Measurements from ENCODE around the gene IFITM5.
"Not testable (repeated sequence)": the region's sequence is repeated elsewhere in the genome, so short reads cannot be mapped to it uniquely, and the experiment has no call there.

Gene IFITM5

GRCh38 chr11:337711-338110 is 38.4 kb upstream of the IFITM5 start:
- TF ChIP-seq FOXA1 (IDR thresholded peaks at IDR 0.05), result no peak
- TF ChIP-seq SUZ12 (IDR thresholded peaks at IDR 0.05), result no peak
- no peak for TF ChIP-seq TARDBP (IDR thresholded peaks at IDR 0.05)
- no peak for TF ChIP-seq PKNOX1 (IDR thresholded peaks at IDR 0.05)
- TF ChIP-seq ARNT (IDR thresholded peaks at IDR 0.05), result no peak
- no peak for TF ChIP-seq HDGF (IDR thresholded peaks at IDR 0.05; ENCODE audit: borderline replicate concordance)
- DNase-seq (ENCODE audit: extremely low spot score), result no peak
- CTCF ChIA-PET, result no interaction called here
- POLR2A ChIA-PET, result no interaction called here

GRCh38 chr11:336659-337198 is 37.4 kb upstream of the IFITM5 start:
- TF ChIP-seq HDGF (IDR thresholded peaks at IDR 0.05; ENCODE audit: borderline replicate concordance), result no peak
- no peak for TF ChIP-seq ARNT (IDR thresholded peaks at IDR 0.05)
- no peak for TF ChIP-seq FOXM1 (IDR thresholded peaks at IDR 0.05; ENCODE audit: borderline replicate concordance)
- no peak for TF ChIP-seq FOXK2 (IDR thresholded peaks at IDR 0.05)
- TF ChIP-seq SUZ12 (IDR thresholded peaks at IDR 0.05), result no peak
- no peak for TF ChIP-seq CTBP1 (IDR thresholded peaks at IDR 0.05; ENCODE audit: borderline replicate concordance)
- TF ChIP-seq SP1 (IDR thresholded peaks at IDR 0.05), result no peak
- no peak for TF ChIP-seq NFRKB (IDR thresholded peaks at IDR 0.05)
- TF ChIP-seq ZNF384 (IDR thresholded peaks at IDR 0.05), result no peak
- no peak for TF ChIP-seq TARDBP (IDR thresholded peaks at IDR 0.05)
- TF ChIP-seq ELF4 (IDR thresholded peaks at IDR 0.05), result no peak
- no peak for TF ChIP-seq LEF1 (IDR thresholded peaks at IDR 0.05; ENCODE audit: borderline replicate concordance)
- TF ChIP-seq FOXA1 (IDR thresholded peaks at IDR 0.05), result no peak
- no peak for TF ChIP-seq PKNOX1 (IDR thresholded peaks at IDR 0.05)
- TF ChIP-seq L3MBTL2 (conservative IDR thresholded peaks at IDR 0.05), result no peak
- TF ChIP-seq BHLHE40 (IDR thresholded peaks at IDR 0.05; ENCODE audit: borderline replicate concordance), result no peak
- DNase-seq (ENCODE audit: extremely low spot score), result no peak
- POLR2A ChIA-PET, result no interaction called here
- CTCF ChIA-PET, result no interaction called here

GRCh38 chr11:335779-336658 is 36.7 kb upstream of the IFITM5 start:
- ChIA-PET CTCF (no interaction called here), POLR2A (interaction anchor here (0.8 kb wide), 1 partner anchor 76 kb away, joined by 4 read pairs; no protein-coding TSS in a partner anchor)
- no peak for DNase-seq (ENCODE audit: extremely low spot score)
- no peak for TF ChIP-seq ZNF384 (IDR thresholded peaks at IDR 0.05)
- TF ChIP-seq FOXK2 (IDR thresholded peaks at IDR 0.05), result no peak
- no peak for TF ChIP-seq BHLHE40 (IDR thresholded peaks at IDR 0.05; ENCODE audit: borderline replicate concordance)
- no peak for TF ChIP-seq FOXA1 (IDR thresholded peaks at IDR 0.05)
- no peak for TF ChIP-seq ARNT (IDR thresholded peaks at IDR 0.05)
- no peak for TF ChIP-seq HDGF (IDR thresholded peaks at IDR 0.05; ENCODE audit: borderline replicate concordance)
- no peak for TF ChIP-seq ELF4 (IDR thresholded peaks at IDR 0.05)
- TF ChIP-seq CTBP1 (IDR thresholded peaks at IDR 0.05; ENCODE audit: borderline replicate concordance), result no peak
- no peak for TF ChIP-seq SUZ12 (IDR thresholded peaks at IDR 0.05)
- no peak for TF ChIP-seq SP1 (IDR thresholded peaks at IDR 0.05)

DNA sequence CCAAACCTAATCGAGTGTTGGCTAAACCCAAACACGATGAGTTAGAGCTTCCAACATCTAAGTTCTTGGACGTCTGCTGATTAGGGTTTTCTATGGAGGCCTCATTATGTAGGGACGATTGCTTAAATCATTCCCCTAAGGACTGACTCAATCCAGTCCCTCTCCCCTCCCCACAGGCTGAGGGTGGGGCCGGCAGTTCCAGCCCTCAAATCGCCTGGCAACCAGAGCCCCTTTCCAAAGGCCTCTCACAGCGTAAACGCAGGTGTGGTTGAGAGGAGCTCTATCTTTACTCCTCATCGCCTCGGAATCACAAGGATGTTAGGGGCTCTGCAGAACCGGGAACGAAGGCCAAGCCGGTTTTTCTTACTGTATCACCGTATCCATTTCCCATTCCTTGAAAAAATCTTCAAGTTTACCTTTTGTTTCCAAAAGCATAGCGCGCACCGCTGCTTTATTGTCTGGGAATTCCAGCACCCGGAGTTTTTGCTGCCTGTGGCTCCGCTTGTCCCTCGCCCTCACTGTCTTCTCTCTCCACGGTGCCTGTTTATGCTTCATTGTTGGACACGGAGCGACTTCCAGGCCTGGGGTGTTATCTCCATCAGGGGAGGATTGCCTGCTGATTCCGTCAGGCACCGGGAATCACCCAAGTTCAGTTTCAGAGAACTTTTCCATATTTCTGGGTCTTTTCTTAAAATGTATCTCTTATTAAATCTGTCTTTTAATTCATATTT is 35.1 kb upstream of the IFITM5 start:
- TF ChIP-seq HDGF (IDR thresholded peaks at IDR 0.05; ENCODE audit: borderline replicate concordance) (no peak), SP1 (IDR thresholded peaks at IDR 0.05) (no peak), ELF4 (IDR thresholded peaks at IDR 0.05) (no peak)
- no peak for DNase-seq (ENCODE audit: extremely low spot score)
- CTCF ChIA-PET, result no interaction called here
- POLR2A ChIA-PET, result interaction anchor here (0.8 kb wide), 1 partner anchor 21 kb away, joined by 3 read pairs; no protein-coding TSS in a partner anchor

GRCh38 chr11:333616-334263 is 34.4 kb upstream of the IFITM5 start:
- DNase-seq (ENCODE audit: extremely low spot score); CTCF ChIA-PET: not testable (repeated sequence)
- POLR2A ChIA-PET, result interaction anchor here (0.8 kb wide), 1 partner anchor 22 kb away, joined by 3 read pairs; no protein-coding TSS in a partner anchor

DNA sequence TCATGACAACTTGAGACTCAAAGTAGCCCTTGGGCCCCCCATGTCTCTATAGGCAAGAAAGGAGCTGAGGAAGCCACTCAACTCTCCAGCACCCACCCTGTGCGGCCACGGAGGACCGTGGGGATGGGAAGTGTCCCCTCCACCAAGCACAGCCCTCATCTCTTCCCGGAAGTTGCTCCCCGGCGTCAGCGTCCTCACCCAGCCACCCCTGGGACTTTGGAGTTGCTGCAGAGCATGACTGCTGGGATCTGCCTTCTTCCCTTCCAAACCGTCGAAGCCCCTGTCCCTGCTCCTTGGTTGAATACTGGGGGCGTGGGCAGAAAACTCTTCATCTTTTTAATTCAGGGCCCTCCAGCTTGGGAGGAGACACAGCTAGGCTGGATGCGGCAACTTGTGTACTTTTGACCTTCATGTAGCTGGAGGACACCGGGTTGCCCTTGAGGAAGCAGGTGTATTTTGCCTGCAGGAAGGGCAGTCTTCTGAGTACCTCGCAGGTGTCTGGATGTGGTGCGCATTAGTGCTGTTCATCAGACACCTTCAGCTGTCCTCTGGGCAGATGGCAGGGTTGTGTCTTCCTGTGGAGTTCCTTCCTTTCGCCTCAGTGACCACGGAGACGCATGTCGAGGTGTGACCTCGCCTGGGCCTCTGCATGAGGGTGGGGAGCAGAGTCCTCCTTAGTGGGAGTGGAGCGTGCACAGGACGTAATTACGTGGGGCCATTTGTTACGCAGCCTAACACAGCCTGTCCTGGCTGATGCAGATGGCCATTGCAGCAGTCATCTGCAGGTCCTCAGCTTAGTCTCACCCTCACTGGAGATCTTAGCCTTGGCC is 33.5 kb upstream of the IFITM5 start:
- ChIA-PET CTCF (no interaction called here), POLR2A (no interaction called here)
- TF ChIP-seq LEF1 (IDR thresholded peaks at IDR 0.05; ENCODE audit: borderline replicate concordance) (no peak), SUZ12 (IDR thresholded peaks at IDR 0.05) (no peak), FOXM1 (IDR thresholded peaks at IDR 0.05; ENCODE audit: borderline replicate concordance) (no peak), NFRKB (IDR thresholded peaks at IDR 0.05) (no peak), FOXA1 (IDR thresholded peaks at IDR 0.05) (no peak), L3MBTL2 (conservative IDR thresholded peaks at IDR 0.05) (no peak), ELF4 (IDR thresholded peaks at IDR 0.05) (no peak), FOXK2 (IDR thresholded peaks at IDR 0.05) (no peak), ZNF384 (IDR thresholded peaks at IDR 0.05) (no peak), SP1 (IDR thresholded peaks at IDR 0.05) (no peak), TARDBP (IDR thresholded peaks at IDR 0.05) (no peak), PKNOX1 (IDR thresholded peaks at IDR 0.05) (no peak), ARNT (IDR thresholded peaks at IDR 0.05) (no peak), CTBP1 (IDR thresholded peaks at IDR 0.05; ENCODE audit: borderline replicate concordance) (no peak), BHLHE40 (IDR thresholded peaks at IDR 0.05; ENCODE audit: borderline replicate concordance) (no peak), HDGF (IDR thresholded peaks at IDR 0.05; ENCODE audit: borderline replicate concordance) (no peak)
- DNase-seq (ENCODE audit: extremely low spot score), result no peak

Measured in HEK293T (cell line).